Measurements from ENCODE around the gene EXD2. TPM values are rescaled to one million over a fixed set of nuclear protein-coding genes. Genes with fewer than 3 reads are reported as not detected.

EXD2 gene
- polyA plus RNA-seq, 2 of the 4 experiments (the other 2 are of a cell fraction) = 13.9 to 22.1 TPM

DNA sequence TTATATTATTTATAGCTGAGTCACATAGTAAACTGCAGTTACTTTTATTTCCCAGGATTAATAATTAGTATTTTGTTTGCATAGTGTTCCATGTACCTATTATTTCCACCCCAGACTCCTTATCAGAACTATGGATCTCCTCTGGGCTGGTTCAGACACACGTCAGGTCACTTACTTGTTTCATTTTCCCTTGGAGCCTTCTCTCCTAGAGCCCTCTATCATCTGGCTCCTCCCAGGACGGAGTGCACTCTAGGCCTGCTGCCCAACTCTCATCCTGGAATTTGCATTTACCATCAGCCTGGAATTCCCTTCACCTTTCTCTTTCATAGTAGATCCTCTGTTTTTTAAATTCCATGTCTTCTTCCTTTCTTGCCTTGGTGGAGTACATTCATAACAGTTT is 40.2 kb downstream of the EXD2 start (continued):
- TF ChIP-seq JUNB (IDR thresholded peaks at IDR 0.05) (no peak), ZC3H11A (IDR thresholded peaks at IDR 0.05) (no peak), RFX5 (IDR thresholded peaks at IDR 0.05) (no peak), SMC3 (IDR thresholded peaks at IDR 0.05) (no peak), CBX2 (IDR thresholded peaks at IDR 0.05; ENCODE audit: borderline replicate concordance, low read depth) (no peak)
- TF ChIP-seq, protein P1, sequence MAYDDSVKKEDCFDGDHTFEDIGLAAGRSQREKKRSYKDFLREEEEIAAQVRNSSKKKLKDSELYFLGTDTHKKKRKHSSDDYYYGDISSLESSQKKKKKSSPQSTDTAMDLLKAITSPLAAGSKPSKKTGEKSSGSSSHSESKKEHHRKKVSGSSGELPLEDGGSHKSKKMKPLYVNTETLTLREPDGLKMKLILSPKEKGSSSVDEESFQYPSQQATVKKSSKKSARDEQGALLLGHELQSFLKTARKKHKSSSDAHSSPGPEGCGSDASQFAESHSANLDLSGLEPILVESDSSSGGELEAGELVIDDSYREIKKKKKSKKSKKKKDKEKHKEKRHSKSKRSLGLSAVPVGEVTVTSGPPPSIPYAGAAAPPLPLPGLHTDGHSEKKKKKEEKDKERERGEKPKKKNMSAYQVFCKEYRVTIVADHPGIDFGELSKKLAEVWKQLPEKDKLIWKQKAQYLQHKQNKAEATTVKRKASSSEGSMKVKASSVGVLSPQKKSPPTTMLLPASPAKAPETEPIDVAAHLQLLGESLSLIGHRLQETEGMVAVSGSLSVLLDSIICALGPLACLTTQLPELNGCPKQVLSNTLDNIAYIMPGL (CRISPR knock-in tag; IDR thresholded peaks at IDR 0.05; ENCODE audit: borderline replicate concordance) = no peak
- TF ChIP-seq, protein P2, sequence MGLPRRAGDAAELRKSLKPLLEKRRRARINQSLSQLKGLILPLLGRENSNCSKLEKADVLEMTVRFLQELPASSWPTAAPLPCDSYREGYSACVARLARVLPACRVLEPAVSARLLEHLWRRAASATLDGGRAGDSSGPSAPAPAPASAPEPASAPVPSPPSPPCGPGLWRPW (IDR thresholded peaks at IDR 0.05) = no peak

DNA sequence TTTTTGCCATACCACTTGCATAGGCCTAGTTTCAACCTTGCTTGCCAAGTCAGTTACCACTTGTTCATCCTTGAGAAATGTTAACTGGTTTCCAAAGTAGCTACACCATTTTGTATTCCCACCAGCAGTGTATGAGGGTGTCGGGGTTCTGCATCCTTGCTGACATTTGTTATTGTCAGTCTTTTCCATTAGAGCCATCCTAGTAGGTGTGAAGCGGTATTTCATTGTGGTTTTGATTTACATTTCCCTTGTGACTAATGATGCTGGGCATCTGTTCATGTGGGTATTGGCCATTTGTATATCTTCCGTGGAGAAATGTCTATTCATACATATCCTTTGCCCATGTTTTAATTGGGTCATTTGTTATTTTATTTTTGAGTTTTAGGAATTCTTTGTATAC is 41.1 kb downstream of the EXD2 start:
- no peak for FAIRE-seq
- 96% methylated on average over 3 of the region's 3 CpGs for WGBS (ENCODE audit: missing lambda C conversion rate)
- no peak for ATAC-seq
- H3K9me3 ChIP-seq = no peaks in the 10 kb centered on the region
- H3K4me3 ChIP-seq = no peak overlapping the region
- DNase-seq (ENCODE audit: low read depth in 1 of 2, low spot score in 1 of 2) = no peak
- H3K4me2 ChIP-seq = no peak overlapping the region
- POLR2A ChIA-PET = no interaction called here
- CTCF ChIA-PET = interaction anchor here (1.6 to 3.4 kb wide), 2 partner anchors 10 to 15 kb away, joined by 4 to 19 read pairs; no protein-coding TSS in a partner anchor
- TF ChIP-seq RARB (CRISPR knock-in tag; IDR thresholded peaks at IDR 0.05) (no peak), CBX8 (IDR thresholded peaks at IDR 0.05) (no peak), POLR2A (IDR thresholded peaks at IDR 0.05; ENCODE audit: low read length) (no peak), MYC (IDR thresholded peaks at IDR 0.05; ENCODE audit: borderline replicate concordance, low read length) (no peak), ESRRA (IDR thresholded peaks at IDR 0.05; ENCODE audit: borderline replicate concordance, low read length) (no peak), RCOR1 (IDR thresholded peaks at IDR 0.05; ENCODE audit: low read depth, low read length) (no peak), HOXB5 (CRISPR knock-in tag; IDR thresholded peaks at IDR 0.05) (no peak), JUNB (IDR thresholded peaks at IDR 0.05) (no peak), GATA3 (IDR thresholded peaks at IDR 0.05; ENCODE audit: borderline replicate concordance) (no peak), KDM5A (IDR thresholded peaks at IDR 0.05) (no peak), CEBPB (IDR thresholded peaks at IDR 0.05) (no peak)
- TF ChIP-seq, protein P3, sequence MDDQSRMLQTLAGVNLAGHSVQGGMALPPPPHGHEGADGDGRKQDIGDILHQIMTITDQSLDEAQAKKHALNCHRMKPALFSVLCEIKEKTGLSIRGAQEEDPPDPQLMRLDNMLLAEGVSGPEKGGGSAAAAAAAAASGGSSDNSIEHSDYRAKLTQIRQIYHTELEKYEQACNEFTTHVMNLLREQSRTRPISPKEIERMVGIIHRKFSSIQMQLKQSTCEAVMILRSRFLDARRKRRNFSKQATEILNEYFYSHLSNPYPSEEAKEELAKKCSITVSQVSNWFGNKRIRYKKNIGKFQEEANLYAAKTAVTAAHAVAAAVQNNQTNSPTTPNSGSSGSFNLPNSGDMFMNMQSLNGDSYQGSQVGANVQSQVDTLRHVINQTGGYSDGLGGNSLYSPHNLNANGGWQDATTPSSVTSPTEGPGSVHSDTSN (IDR thresholded peaks at IDR 0.05) = no peak
- TF ChIP-seq, protein P4, sequence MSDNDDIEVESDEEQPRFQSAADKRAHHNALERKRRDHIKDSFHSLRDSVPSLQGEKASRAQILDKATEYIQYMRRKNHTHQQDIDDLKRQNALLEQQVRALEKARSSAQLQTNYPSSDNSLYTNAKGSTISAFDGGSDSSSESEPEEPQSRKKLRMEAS (IDR thresholded peaks at IDR 0.05) = no peak
- TF ChIP-seq, protein P5, sequence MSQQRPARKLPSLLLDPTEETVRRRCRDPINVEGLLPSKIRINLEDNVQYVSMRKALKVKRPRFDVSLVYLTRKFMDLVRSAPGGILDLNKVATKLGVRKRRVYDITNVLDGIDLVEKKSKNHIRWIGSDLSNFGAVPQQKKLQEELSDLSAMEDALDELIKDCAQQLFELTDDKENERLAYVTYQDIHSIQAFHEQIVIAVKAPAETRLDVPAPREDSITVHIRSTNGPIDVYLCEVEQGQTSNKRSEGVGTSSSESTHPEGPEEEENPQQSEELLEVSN (IDR thresholded peaks at IDR 0.05; ENCODE audit: borderline replicate concordance, low read depth) = no peak
- H3K27ac ChIP-seq = no peak overlapping the region
- no peaks in the 10 kb centered on the region for H3K4me1 ChIP-seq

DNA sequence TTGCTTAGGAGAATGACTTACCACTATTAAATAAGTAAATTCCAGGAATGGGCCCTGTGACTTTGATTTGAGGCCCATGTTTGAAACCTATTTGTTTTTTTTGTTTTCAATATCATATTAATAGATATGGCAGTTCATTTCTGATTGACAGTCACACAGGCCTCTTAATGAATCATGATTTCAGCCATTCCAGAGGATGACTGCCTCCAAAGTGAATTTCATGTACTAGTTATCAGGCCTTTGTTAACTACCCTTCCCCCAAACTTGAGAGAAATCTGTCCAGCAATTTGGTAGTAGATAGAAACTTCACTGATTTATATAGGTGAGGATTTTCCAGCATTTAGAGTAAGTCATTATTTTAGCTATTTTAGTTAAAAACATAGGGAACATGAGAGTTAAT is 42.8 kb downstream of the EXD2 start:
- no peak overlapping the region for H3K4me3 ChIP-seq
- no peak overlapping the region for H3K4me2 ChIP-seq
- H3K9me3 ChIP-seq = no peaks in the 10 kb centered on the region
- TF ChIP-seq, protein P4 (IDR thresholded peaks at IDR 0.05) = no peak
- TF ChIP-seq EHMT2 (IDR thresholded peaks at IDR 0.05; ENCODE audit: low read depth) (no peak), KDM5A (IDR thresholded peaks at IDR 0.05) (no peak), POLR2A (IDR thresholded peaks at IDR 0.05; ENCODE audit: low read length) (no peak), POLR2AphosphoS2 (conservative IDR thresholded peaks at IDR 0.05; ENCODE audit: low read length) (no peak), ZFP36 (IDR thresholded peaks at IDR 0.05; ENCODE audit: borderline replicate concordance, partially characterized antibody) (no peak), CBX2 (IDR thresholded peaks at IDR 0.05; ENCODE audit: borderline replicate concordance, low read depth) (no peak), RCOR1 (IDR thresholded peaks at IDR 0.05; ENCODE audit: low read depth, low read length) (no peak), HOXB5 (CRISPR knock-in tag; IDR thresholded peaks at IDR 0.05) (no peak), BHLHE40 (IDR thresholded peaks at IDR 0.05; ENCODE audit: low read depth, low read length) (no peak), GATA3 (IDR thresholded peaks at IDR 0.05; ENCODE audit: borderline replicate concordance) (no peak), NR3C1 (IDR thresholded peaks at IDR 0.05) (no peak)
- ATAC-seq (no peak), FAIRE-seq (no peak), DNase-seq (ENCODE audit: low read depth in 1 of 2, low spot score in 1 of 2) (no peak)
- ChIA-PET CTCF (interaction anchor here (0.9 to 3.4 kb wide), 5 partner anchors 9 to 226 kb away, joined by 3 to 19 read pairs (median 3); no protein-coding TSS in a partner anchor), POLR2A (no interaction called here)
- H3K27ac ChIP-seq = no peak overlapping the region
- H3K4me1 ChIP-seq = no peaks in the 10 kb centered on the region
